GM18502 (cell line): ENCODE data around the gene FHL2.
A peak's percentile ranks its signal among the peaks of the same experiment; 100 is the strongest.

Experiments used
- ATAC-seq: cut with Tn5 transposase; IDR thresholded peaks from one replicate; pipeline ENCODE4 v1.9.1; 2021; ENCODE audit warnings: mild to moderate bottlenecking; ENCODE audit not compliant: unreplicated experiment, poor library complexity

FHL2 gene

GRCh38 chr2:105398336-105399206 lies at the start of gene FHL2:
Gene FHL2, minus strand, starts transcription at chr2:105399051. Its CDS starts 12,535 bp downstream, at chr2:105386516.
- ATAC-seq, result peak; percentile 99

- ATAC-seq, result no peak
Observed at GRCh38 chr2:105447476-105447875, 48.6 kb upstream of the FHL2 start.

GRCh38 chr2:105446501-105446900 lies 47.6 kb upstream of the FHL2 start:
- no peak for ATAC-seq

GRCh38 chr2:105445976-105446375 lies 47.1 kb upstream of the FHL2 start:
- no peak for ATAC-seq

GRCh38 chr2:105445498-105445897 lies 46.6 kb upstream of the FHL2 start:
- ATAC-seq, result no peak

GRCh38 chr2:105443617-105444598 lies 45.1 kb upstream of the FHL2 start:
- ATAC-seq, result no peak

GRCh38 chr2:105442721-105443120 lies 43.9 kb upstream of the FHL2 start:
- ATAC-seq, result no peak

GRCh38 chr2:105442056-105442455 lies 43.2 kb upstream of the FHL2 start:
- ATAC-seq, result no peak

GRCh38 chr2:105439141-105439540 lies 40.3 kb upstream of the FHL2 start:
- ATAC-seq, result no peak

- no peak for ATAC-seq
Observed at GRCh38 chr2:105438104-105438929, 39.5 kb upstream of the FHL2 start.

GRCh38 chr2:105437708-105438103 lies 38.9 kb upstream of the FHL2 start:
- ATAC-seq, result no peak

- ATAC-seq, result no peak
Observed at GRCh38 chr2:105432749-105433148, 33.9 kb upstream of the FHL2 start.

GRCh38 chr2:105432044-105432399 lies 33.2 kb upstream of the FHL2 start:
- no peak for ATAC-seq

- ATAC-seq, result no peak
Observed at GRCh38 chr2:105431367-105432043, 32.7 kb upstream of the FHL2 start.

GRCh38 chr2:105428387-105429018 lies 29.7 kb upstream of the FHL2 start:
- ATAC-seq, result no peak

- no peak for ATAC-seq
Observed at GRCh38 chr2:105427485-105427884, 28.6 kb upstream of the FHL2 start.

GRCh38 chr2:105426626-105427292 lies 27.9 kb upstream of the FHL2 start:
- no peak for ATAC-seq

GRCh38 chr2:105425936-105426625 lies 27.2 kb upstream of the FHL2 start:
- no peak for ATAC-seq
